ENCODE data around the gene DOLK.

DNA sequence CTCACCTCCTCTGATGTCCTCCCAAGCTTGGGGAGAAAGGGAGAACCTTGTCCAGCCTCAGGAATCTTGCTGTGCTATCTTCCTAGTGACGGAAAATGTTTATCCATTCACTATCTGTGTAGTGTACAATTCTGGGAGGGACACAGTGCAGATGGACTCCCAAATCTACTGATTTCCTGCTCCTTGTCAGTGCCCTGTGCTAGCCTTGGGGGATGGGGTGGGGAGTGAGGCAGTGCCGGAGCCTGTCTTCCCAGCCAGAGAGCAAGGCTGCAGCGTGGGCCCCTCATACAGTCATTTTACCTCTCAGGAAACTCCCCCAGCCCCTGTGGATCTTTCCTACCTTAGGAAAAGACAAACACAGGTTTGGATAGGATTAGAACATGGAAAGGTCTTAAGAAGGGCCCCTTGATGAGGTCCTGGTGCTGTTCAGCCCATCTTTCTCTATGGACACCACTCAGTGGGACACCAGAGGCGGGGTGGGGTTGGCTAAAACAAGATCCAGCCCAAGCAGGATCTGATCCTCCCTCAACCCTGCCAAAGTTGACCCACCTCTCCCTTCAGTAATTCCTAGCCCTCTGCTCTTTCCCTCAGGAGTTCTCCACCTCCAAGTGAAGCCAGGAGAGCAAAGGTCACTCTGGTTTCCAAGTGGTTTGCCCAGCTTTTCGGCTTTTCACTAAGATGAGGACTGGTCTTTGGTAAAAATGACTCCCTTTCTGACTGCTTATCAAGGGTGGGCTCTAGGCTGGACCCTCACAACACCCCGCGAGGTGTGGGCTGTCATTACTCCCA is 3.4 kb downstream of the DOLK start:
- TF ChIP-seq CTCF (IDR thresholded peaks at IDR 0.05), result no peak
- TF ChIP-seq POLR2AphosphoS5 (IDR thresholded peaks at IDR 0.05), result peak in 1 of 2 donors; percentile 44
- no peak for TF ChIP-seq POLR2A (IDR thresholded peaks at IDR 0.05)
